HT-29 (cell line): ENCODE measurements around the gene C17orf114. TPM values are rescaled to one million over a fixed set of nuclear protein-coding genes. Genes with fewer than 3 reads are reported as not detected.

Experiments used
- total RNA-seq: library from RNA; depleted of rRNA; stranded (reverse); fragments of >200 nt; shearing (Covaris generic); gene quantifications from 2 replicates; pipeline ENCODE4 v1.2.3, GENCODE V29; 2014; rRNA removed

C17orf114 gene

Other genes with a start within 250 kb of the C17orf114 start
- gene MYBBP1A, start 246.9 kb downstream of the C17orf114 start, total RNA-seq: 136 and 177 TPM in 2 replicates
- gene GGT6, start 241.8 kb downstream of the C17orf114 start, total RNA-seq: 4.8 and 7.0 TPM in 2 replicates
- gene SMTNL2, start 217.8 kb downstream of the C17orf114 start, total RNA-seq: not detected in 2 replicates
- gene ALOX15, start 160.7 kb downstream of the C17orf114 start, total RNA-seq: 0.13 TPM in 1 of 2 replicates, not detected in the other
- 23.7 and 29.3 TPM in 2 replicates for gene PELP1, start 98.2 kb downstream of the C17orf114 start, total RNA-seq
- 30.4 and 32.3 TPM in 2 replicates for gene ARRB2, start 91.7 kb downstream of the C17orf114 start, total RNA-seq
- 27.8 and 35.0 TPM in 2 replicates for gene MED11, start 70.9 kb downstream of the C17orf114 start, total RNA-seq
- 0.18 and 0.86 TPM in 2 replicates for gene ZMYND15, start 62.5 kb downstream of the C17orf114 start, total RNA-seq
- gene CXCL16, start 62.4 kb downstream of the C17orf114 start, total RNA-seq: 11.5 and 12.7 TPM in 2 replicates
- gene TM4SF5, start 30.4 kb downstream of the C17orf114 start, total RNA-seq: 0.44 and 0.61 TPM in 2 replicates
- gene VMO1, start 16.0 kb downstream of the C17orf114 start, total RNA-seq: 0.58 TPM in 1 of 2 replicates, not detected in the other
- not detected in 2 replicates for gene GLTPD2, start 13.4 kb downstream of the C17orf114 start, total RNA-seq
- 242 and 261 TPM in 2 replicates for gene PSMB6, start 6.2 kb downstream of the C17orf114 start, total RNA-seq
- gene PLD2, start 4.8 kb upstream of the C17orf114 start, total RNA-seq: 6.9 and 10.9 TPM in 2 replicates
- gene MINK1, start 31.0 kb upstream of the C17orf114 start, total RNA-seq: 61.7 and 76.1 TPM in 2 replicates
- gene C17orf107, start 97.2 kb upstream of the C17orf114 start, total RNA-seq: 0.97 and 1.4 TPM in 2 replicates
- gene CHRNE, start 100.8 kb upstream of the C17orf114 start, total RNA-seq: not detected in 2 replicates
- gene GP1BA, start 129.9 kb upstream of the C17orf114 start, total RNA-seq: not detected in 2 replicates
- gene SLC25A11, start 137.7 kb upstream of the C17orf114 start, total RNA-seq: 58.8 and 83.6 TPM in 2 replicates
- gene RNF167, start 137.9 kb upstream of the C17orf114 start, total RNA-seq: 51.1 and 62.9 TPM in 2 replicates
- 2,317 and 2,656 TPM in 2 replicates for gene PFN1, start 146.2 kb upstream of the C17orf114 start, total RNA-seq
- 2.8 and 4.7 TPM in 2 replicates for gene ENO3, start 148.8 kb upstream of the C17orf114 start, total RNA-seq
- 20.0 and 25.7 TPM in 2 replicates for gene SPAG7, start 165.5 kb upstream of the C17orf114 start, total RNA-seq
- gene CAMTA2, start 185.3 kb upstream of the C17orf114 start, total RNA-seq: 3.2 and 7.3 TPM in 2 replicates
- gene INCA1, start 195.2 kb upstream of the C17orf114 start, total RNA-seq: 0.13 and 0.81 TPM in 2 replicates
- 75.3 and 83.6 TPM in 2 replicates for gene KIF1C, start 195.6 kb upstream of the C17orf114 start, total RNA-seq
- gene SLC52A1, start 233.1 kb upstream of the C17orf114 start, total RNA-seq: not detected in 2 replicates